Hypothalamus (tissue), 51 donors: ENCODE measurements around the gene ANK2.

Experiments used
- DNase-seq, 51 donors: peaks; one replicate each; lab custom pipeline; 2025; lab: John Stamatoyannopoulos, UW

Gene ANK2

DNA sequence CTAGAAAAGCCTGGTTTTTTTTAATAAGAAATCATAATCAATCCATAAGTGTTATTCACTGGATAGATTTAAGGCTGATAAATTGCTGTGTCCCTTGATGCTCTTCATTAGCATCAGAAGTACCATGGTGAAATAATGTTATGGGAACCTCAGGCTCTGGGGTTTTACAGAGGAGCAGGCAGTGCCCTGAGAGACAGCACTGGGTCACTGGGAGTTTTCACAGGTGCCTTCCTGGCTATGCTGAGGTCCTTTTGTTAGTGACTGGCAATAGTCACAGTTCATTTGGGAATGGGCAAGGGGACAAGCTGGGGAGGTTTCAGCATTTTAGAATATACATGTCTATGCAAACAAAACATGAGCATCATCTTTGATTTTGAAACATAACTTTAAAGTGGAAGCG is 38.6 kb downstream of the ANK2 start:
- DNase-seq: no peak

DNA sequence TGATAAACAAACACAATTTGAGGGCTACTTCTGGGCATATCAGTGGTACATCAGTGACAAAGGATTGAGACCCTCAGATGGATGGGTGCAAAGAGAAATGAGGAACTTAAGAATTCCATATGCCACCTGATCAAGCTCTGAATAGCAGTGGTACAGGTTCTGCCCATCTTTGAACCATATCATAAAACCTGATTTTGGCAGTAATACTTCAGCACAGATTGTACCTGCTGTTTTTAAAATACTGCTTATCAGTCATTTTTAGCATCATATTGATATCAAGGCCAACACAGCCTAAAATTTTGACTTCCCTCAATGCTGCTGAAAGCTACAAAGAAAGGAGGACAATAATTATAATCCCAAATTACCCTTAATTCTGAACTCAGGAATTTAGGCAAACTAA is 41.5 kb downstream of the ANK2 start:
- no peak for DNase-seq

DNA sequence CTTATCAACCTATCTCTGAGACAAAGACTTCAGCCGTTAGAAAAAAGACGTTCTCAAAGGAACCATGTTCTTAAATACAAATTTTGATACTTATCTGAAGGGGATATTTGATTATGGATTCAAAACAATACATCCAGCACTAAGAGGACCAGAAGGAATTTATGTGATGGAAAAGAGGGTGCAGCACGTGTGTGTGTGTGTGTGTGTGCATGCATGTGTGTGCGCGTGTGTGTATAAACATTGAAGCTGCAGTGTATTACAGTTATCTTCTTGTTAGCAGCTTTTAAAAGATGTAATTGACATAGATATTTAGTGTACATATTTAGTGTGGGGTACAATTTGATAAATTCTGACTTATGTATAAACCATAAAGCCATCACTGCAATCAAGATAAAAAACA is 44.9 kb downstream of the ANK2 start:
- DNase-seq: no peak

DNA sequence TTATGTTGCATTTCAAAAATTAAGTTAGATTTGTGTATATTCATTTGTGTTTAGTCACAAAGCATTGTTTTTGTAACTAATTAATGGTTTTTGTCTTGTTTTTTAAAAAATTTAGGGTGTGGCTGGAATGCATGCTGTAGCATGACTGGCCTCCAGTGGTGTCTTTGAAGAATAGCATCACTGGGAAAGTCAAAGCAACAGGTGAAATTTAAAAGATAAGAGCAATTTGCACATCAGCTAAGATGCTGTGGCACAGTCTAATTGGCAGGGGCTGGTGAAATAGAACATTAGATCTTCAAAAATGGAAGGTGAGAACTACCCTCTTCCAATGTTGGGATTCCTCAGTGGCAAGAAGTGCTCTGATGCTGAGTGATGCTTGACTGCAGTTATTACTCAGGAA is 45.3 kb downstream of the ANK2 start:
- peak in 1 of 51 donors; percentile 39 for DNase-seq

DNA sequence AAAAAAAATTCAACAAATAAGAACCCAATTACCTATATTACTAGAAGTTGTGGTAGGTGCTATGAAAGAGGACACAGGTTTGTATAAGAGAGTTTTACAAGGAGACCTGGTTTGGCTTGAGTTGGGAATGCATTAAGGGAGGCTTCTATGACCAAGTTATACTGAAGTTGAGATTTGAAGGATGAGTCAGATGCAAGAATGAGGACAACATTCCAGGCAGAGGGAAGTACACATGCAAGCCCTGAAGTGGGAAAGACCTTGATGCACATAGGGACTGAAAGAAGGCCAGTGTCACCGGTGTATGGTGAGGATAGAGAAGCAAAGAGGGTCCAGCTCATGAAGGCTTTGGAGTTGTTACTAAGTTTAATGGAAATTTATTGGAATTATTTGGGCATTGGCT is 52.2 kb downstream of the ANK2 start:
- DNase-seq: no peak

DNA sequence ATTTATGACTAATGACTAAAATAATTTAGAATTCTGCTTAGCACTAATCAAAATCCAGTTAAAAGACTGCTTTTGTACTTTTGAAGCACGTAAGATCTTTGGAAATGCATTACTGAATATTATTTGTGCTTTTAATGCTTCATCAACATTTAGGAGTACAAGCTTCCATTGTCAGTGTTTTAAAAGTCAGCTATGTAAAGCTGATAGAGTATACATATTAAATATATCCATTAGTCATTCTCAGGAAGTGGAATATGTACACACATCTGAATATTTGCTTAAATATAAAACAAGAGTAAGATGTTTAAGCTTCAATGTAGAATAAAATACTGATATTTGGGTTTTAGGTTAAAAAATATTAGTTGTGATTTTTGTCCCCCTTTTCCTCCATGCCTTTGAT is 54.1 kb downstream of the ANK2 start:
- DNase-seq: no peak

DNA sequence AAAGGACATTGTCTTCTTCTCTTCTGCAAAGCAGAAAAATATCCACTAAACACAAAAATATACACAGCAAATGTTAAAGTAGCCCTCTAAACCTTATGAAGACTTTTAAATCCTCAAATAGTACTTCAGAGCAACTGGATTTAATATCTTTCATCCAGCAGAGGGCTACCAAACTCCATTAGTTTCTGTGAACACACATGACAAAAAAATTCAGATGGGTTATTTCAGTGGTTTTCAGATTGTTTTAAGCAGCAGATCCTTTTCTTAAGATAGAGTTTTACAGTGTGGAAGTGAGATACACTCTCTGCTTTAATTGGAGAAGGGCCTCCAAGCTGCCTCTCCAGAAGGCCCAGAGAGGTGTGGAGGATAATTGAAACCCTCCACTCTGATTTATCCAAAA is 56.7 kb downstream of the ANK2 start:
- DNase-seq: peak in 1 of 51 donors; percentile 20

DNA sequence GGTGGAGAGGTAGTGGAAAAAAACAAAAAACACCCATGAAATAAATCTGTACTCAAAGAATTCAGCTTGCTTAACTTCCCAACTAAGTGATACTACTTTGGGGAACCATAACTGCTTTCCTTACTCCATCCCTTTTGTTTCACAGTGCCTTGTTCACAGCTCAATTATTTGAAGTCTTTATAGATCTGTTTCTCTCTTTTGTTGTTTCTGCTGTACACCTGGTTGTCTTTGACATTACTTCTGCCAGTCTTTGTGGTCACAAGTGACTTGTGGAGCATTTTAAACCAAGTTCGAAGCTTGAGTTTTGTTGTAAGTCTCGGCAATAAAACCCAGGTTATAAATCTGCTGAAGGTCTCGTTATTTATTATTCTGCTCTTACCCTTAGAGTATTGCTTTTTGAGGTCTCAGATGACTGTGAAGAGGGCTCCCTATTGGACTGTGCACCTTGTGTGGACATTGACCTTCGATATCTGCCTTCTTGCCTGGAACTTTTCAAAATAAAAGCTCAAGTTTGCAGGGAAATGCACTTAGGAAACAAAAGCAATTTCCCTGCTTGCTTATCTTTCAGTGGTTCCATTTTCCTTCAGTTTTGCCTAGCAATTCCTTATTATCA is 59.8 kb downstream of the ANK2 start:
- DNase-seq: no peak

DNA sequence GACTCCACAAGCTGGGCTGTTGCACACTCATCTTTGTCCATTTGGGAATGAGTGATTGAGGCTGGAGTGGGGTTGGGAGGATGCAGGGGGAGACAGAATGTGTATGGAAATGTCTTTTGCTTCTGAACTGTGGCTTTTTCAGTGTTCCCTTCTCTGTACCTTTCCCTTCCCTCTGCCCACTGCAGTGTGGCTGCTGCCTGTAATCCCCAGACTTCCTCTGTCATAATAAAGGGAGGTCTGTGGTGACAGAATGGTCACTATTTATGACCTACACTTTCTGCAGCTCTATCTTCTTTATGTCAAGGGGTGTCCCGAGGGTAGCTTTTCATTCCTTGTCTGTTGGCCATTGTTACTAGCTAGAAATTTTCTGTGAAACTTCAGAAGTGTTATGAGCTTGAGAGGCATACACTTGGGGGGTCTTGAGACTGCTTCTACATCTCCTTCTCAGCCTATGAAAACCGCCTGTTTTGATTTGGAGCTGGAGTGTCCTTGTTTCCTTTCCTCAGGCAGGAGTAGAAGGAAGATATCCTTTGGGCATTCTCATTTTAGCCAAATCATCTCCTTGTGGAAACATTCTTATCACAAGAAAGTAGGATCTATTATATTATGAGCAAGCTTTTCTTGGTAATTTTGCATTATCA is 63.0 kb downstream of the ANK2 start:
- no peak for DNase-seq

DNA sequence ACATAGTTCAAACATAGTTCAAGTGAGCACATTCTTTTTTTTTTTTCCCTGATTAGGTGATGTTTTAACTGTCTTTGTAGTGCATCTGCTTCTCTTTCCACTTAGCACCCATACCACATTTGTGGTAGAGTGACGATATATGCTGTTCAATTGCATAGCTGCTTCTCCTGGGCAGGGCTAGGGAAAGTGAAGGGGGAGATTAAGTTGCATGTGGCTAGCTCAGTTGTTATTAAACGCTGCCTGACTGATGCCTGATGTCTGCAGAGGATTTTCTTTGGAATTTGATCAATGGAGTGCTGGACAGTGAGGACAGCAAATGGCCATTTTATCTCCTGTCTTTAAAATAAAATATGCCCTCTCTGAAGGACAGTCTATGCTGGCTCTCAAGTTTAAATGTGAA is 63.7 kb downstream of the ANK2 start:
- no peak for DNase-seq

DNA sequence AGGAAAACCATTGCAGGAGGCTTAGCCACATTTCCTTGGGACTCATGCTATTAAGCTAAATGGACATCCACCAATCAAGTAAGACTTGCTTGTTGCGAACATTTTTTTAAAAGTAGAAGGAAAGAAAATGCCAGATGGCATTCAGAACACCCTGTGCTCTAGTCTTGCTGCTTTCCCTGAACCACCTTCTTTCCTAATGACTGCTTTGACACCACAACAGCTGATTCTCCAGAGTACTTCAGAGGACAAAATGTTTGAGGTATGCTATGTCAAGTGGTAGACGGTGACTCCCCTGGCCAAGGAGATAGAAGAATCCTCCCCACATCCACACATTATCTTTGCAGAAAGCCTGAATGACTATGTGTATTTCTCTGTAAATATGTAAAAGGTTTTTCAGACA is 65.4 kb downstream of the ANK2 start:
- no peak for DNase-seq

DNA sequence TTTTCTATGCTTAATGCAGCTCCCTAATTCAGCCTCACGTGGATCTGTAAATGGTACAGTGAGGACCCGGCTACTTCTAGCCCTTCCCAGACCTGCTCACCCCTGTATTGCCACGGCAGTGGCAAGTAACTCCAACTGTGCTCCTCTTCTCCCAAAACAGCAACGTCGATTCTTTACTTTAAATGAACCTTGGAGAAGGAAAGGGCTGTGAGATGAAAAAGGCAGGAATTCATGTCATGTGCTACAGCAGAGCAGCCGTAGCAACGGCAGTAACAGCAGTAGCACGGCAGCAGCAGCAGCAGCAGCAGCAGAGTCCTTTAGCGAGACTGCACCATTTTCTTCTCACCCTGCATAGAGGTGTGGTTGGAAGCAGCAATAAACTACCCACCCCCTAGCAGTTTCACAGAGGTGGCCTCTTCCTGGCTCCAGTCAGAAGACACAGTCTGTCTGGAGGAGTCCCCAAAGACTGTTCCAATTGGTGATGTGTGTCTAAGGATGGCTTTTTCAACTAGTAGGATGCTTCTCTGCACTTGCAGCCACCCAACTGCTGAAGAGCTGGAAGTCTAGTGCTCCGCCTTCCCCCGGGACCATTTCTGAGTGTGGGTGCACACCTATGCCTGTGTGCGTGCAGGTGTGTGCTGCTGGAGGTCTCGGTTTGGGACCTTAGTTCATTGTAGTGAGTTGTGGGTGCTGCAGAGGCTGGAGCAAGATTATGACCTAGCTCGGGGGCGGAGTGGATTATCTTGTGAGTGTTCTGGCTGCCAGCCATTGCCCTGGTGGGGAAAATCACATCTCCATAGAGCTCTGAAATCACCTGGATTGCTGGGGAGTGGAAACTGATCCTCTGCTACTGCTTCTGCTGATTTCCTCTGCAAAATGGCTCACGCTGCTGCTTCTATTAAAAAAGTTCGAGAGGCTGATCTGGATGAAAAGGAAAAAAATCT is 67.2 kb downstream of the ANK2 start:
- DNase-seq: peak in 27 of 51 donors; percentile 1 to 89 (median 32)

DNA sequence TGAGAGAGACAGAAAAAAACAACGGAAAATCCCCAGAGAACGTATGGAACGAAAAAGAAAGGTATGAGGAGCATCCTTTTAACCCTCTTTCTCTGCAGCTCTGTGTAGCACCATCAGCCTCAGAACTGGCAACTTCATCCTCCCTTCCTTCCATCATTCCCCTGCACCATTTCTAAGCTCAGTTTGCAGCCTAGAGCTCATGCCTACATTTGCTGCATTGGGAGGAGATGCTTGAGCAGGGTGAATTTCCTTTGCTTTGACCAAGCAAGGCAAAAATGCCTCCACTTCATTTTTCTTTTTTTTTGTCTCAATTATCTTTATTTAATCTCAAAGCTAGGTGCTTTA is 67.9 kb downstream of the ANK2 start:
- DNase-seq: peak in 1 of 51 donors; percentile 52

DNA sequence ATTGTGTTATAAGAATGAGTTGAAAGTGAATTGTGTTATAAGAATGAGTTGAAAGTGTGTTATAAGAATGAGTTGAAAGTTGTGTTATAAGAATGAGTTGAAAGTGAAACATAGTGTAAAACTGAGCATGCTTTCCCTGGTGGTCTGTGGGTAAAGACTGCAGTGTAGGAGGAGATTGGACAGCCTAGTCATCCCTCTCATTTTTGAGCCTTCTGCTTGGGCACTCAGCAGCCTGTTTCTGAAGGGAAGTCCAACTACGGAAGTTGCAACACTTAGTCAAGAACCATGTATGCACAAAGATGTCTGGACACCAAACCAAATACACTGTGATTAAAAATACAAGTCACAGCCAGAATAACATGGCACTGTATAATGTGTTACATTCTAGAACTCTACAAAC is 72.6 kb downstream of the ANK2 start:
- DNase-seq: no peak

DNA sequence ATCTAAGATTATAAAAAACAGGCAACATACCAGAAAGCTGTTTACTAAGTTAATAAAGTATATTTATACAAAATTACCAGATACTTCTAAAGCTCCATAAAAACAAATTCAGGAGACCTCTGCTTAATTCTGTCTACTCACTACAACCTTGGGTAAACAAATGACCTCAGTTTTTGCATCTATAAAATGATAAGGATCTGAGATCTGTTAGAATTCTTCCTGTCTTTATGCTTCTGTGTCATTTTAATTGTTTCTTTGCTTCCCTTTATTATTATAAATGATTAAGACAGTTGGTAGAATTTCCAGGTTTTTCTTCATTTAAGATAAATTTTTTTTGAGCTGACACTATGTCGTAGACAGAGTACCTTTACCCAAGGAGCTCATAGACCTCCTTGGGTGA is 76.0 kb downstream of the ANK2 start:
- no peak for DNase-seq

DNA sequence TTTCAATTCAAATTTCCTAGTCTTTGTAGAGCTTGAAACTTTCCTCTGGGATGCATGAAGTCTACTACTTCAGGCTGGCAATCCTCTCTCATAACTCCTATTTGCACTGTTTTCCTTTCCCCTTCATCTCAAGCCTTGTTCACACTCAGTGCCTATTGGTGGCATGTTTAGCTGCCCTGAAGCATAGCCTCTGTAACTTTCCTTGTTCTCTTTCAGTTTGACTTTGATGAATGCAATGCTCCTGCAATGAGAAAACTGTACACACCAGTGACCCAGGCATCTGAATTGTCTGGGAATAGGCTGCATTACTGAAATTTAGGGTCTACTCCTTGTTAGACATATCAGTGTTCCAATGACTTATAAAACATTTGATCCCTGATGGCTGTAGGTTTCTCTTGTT is 81.7 kb downstream of the ANK2 start:
- DNase-seq: no peak

DNA sequence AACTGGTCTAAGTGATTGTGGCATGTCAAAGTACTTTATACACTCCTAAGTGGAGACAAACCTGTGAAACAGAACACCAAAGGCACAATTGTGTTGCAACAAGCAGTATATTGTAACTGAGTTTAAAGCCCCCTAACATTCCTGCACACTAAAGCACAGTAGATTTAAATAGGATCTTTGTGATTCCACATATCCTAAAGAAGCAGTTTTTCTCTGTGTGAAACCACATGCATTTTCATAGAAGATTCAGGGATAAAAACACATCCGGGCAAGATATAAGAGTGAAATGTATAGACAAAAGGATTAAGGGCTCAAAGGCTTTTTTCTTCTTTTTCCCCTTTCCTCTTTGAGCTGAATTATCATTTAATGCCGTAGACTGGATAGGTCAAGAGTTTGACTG is 82.2 kb downstream of the ANK2 start:
- DNase-seq: no peak

DNA sequence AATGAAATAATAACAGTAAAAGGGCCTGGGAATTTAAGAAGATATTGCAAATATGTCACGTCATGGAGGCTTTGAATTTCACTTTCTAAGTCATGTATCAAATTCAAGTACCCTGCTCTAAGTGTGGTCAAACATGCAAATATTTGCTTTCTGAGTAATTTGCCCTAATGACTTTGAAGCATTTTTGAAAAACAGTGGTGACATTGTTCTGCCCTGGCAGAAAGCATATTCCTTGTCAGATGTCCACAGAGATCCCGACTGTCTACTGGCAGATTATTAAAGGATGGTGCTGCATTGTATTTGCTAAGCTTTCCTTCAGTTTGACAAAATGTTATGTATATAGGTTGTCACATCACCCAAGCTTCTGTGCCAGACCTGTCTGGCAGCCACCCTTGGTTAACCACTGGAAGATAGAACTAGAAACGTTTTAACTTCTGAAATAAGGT is 92.5 kb downstream of the ANK2 start:
- peak in 2 of 51 donors; percentile 1 to 41 for DNase-seq

DNA sequence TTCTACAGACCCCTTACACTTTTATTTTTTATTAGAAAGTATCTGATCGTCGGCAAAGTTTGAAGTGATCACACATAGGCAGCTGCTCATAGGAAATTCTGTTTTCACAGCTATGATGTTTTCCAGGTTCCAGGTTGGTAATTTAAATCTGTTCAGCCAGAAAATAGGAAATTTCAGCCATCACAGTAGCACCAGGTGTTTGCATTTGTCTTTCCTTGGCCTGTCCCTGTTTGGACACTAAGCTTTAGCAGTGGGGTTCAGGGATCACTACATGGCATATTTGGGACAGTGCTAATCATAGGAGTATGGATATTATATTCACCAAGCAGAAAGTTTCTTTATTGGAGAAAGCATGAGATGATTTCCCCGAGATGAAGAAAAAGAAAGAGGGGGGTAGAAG is 92.9 kb downstream of the ANK2 start:
- DNase-seq: no peak

DNA sequence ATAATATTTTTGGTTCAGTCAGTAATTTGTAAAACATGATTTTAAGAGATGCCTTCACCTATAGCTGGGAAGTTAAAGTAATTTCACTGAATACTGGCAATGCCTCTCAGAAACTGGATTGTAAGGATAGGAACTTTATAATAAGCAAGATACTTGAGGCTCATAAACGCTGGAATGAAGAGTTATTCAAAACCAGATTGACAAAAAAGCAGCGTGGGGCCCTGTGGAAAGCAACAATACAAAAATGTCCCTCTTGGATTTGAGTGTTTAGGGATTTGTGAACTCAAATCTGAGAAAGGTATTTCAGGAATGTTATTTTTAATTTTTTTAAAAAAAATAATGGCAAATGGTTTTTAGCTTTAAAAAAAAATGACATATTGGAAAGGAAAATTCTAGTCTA is 94.6 kb downstream of the ANK2 start:
- no peak for DNase-seq

DNA sequence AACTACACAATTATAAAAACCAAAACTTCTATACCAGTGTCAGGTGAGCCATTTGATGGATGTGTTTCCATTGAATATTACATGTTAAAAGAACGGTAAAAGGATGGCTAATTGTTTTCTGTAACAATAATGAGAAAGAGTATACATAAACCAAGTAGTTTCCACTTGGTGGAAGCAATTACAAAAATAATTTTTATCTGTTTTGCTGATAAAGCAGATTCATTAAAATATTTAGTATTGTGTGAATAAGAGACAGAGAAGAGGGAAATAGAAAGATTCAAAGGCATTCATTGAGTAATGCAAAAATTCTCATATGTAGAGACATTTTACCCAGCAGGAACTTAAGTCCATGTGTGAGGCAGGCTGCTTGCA is 95.7 kb downstream of the ANK2 start:
- DNase-seq: no peak
